GM12878 (cell line): ENCODE results near the gene SYK. TPM values are rescaled to one million over a fixed set of nuclear protein-coding genes. Genes with fewer than 3 reads are reported as not detected.

Experiments
- BRCA1 ChIP-seq: IDR thresholded peaks from 2 replicates; pipeline ENCODE4 v1.6.1; 2011; ENCODE audit warnings: low read depth, low read length, improper control_type of control experiment
- CEBPB ChIP-seq, 2 experiments: fragments of 150-350 bp in 1 of 2; IDR thresholded peaks; 2 replicates each; pipeline ENCODE4 v1.6.1; 2012 to 2014; ENCODE audit warnings: low read depth in 2 of 2, low read length in 2 of 2, borderline replicate concordance in 1 of 2, inconsistent platforms in 1 of 2
- CREB1 ChIP-seq: IDR thresholded peaks from 2 replicates; pipeline ENCODE4 v1.6.1; 2012; ENCODE audit warnings: low read depth, mild to moderate bottlenecking, inconsistent platforms
- CUX1 ChIP-seq: IDR thresholded peaks from 2 replicates; pipeline ENCODE4 v1.6.1; 2012; ENCODE audit warnings: improper control_type of control experiment, low read depth, low read length; ENCODE audit not compliant: insufficient replicate concordance
- E4F1 ChIP-seq: fragments of 450-650 bp; IDR thresholded peaks from 2 replicates; pipeline ENCODE4 v1.6.1; 2018; ENCODE audit warnings: borderline replicate concordance, mild to moderate bottlenecking; ENCODE audit not compliant: partially characterized antibody
- EGR1 ChIP-seq, 2 experiments: IDR thresholded peaks; 1 replicate in 1 of 2; 2 replicates in 1 of 2; pipeline ENCODE4 v1.6.1; 2011 to 2012; ENCODE audit warnings: low read depth in 2 of 2, low read length in 2 of 2, borderline replicate concordance in 1 of 2, mild to moderate bottlenecking in 1 of 2, moderate library complexity in 1 of 2
- FOS ChIP-seq: IDR thresholded peaks from 3 replicates; pipeline ENCODE4 v1.6.1; 2011; ENCODE audit warnings: borderline replicate concordance; ENCODE audit not compliant: insufficient read length; ENCODE audit errors: extremely low read depth
- FOXM1 ChIP-seq: IDR thresholded peaks from 2 replicates; pipeline ENCODE4 v1.6.1; 2012; ENCODE audit warnings: low read depth, mild to moderate bottlenecking, inconsistent platforms, low read length, moderate library complexity
- HCFC1 ChIP-seq: fragments of 150-350 bp; IDR thresholded peaks from 2 replicates; pipeline ENCODE4 v1.6.1; 2014; ENCODE audit warnings: low read length
- IKZF2 ChIP-seq, 2 experiments: fragments of 450-650 bp; IDR thresholded peaks; 2 replicates each; pipeline ENCODE4 v1.6.1; 2017; ENCODE audit warnings: mild to moderate bottlenecking in 2 of 2, moderate library complexity in 2 of 2
- KAT2A ChIP-seq: conservative IDR thresholded peaks from 2 replicates; pipeline ENCODE4 v1.6.1; 2011; ENCODE audit warnings: low read depth, low read length; ENCODE audit not compliant: control insufficient read depth
- LARP7 ChIP-seq: fragments of 450-650 bp; IDR thresholded peaks from 2 replicates; pipeline ENCODE4 v1.6.1; 2017; ENCODE audit warnings: mild to moderate bottlenecking
- MEF2B ChIP-seq: fragments of 450-650 bp; IDR thresholded peaks from 2 replicates; pipeline ENCODE4 v1.6.1; 2018; ENCODE audit warnings: mild to moderate bottlenecking, moderate library complexity; ENCODE audit not compliant: partially characterized antibody, poor library complexity, severe bottlenecking
- MTA3 ChIP-seq: IDR thresholded peaks from 2 replicates; pipeline ENCODE4 v1.6.1; 2012; ENCODE audit warnings: low read length, inconsistent platforms, borderline replicate concordance
- NFIC ChIP-seq: IDR thresholded peaks from 2 replicates; pipeline ENCODE4 v1.6.1; 2012; ENCODE audit warnings: low read depth, mild to moderate bottlenecking, inconsistent platforms, low read length, moderate library complexity
- PML ChIP-seq: IDR thresholded peaks from 2 replicates; pipeline ENCODE4 v1.6.1; 2012; ENCODE audit warnings: low read length, inconsistent platforms
- POLR2AphosphoS5 ChIP-seq: IDR thresholded peaks from 2 replicates; pipeline ENCODE4 v1.6.1; 2011; ENCODE audit warnings: mild to moderate bottlenecking, low read length, inconsistent platforms
- SIN3A ChIP-seq: IDR thresholded peaks from 2 replicates; pipeline ENCODE4 v1.6.1; 2012; ENCODE audit warnings: low read depth, low read length, improper control_type of control experiment
- SREBF2 ChIP-seq: IDR thresholded peaks from 2 replicates; pipeline ENCODE4 v1.6.1; 2012; ENCODE audit warnings: mild to moderate bottlenecking, low read length
- STAT1 ChIP-seq: fragments of 450-650 bp; conservative IDR thresholded peaks from 2 replicates; pipeline ENCODE4 v1.6.1; 2014; ENCODE audit warnings: antibody characterized with exemption, mild to moderate bottlenecking
- SUZ12 ChIP-seq: fragments of 200-600 bp; sonication (generic); IDR thresholded peaks from one replicate; pipeline ENCODE4 v1.6.1; 2018; ENCODE audit warnings: antibody characterized with exemption, mild to moderate bottlenecking; ENCODE audit not compliant: unreplicated experiment
- TCF12 ChIP-seq: IDR thresholded peaks from 2 replicates; pipeline ENCODE4 v1.6.1; 2011; ENCODE audit warnings: low read depth, mild to moderate bottlenecking, low read length
- WRNIP1 ChIP-seq: IDR thresholded peaks from 2 replicates; pipeline ENCODE4 v1.6.1; 2011; ENCODE audit warnings: low read depth, low read length, improper control_type of control experiment, borderline replicate concordance
- YBX1 ChIP-seq: fragments of 450-650 bp; IDR thresholded peaks from 2 replicates; pipeline ENCODE4 v1.6.1; 2016; ENCODE audit warnings: antibody characterized with exemption
- ZZZ3 ChIP-seq: IDR thresholded peaks from 2 replicates; pipeline ENCODE4 v1.6.1; 2011; ENCODE audit warnings: low read depth; ENCODE audit not compliant: control insufficient read depth, insufficient read length
- polyA plus RNA-seq, 11 experiments: library from polyadenylated mRNA; depleted of rRNA in 4 of 11; unstranded in 6 of 11; stranded (reverse) in 5 of 11; fragments of >200 nt; fragmentation: Nextera tagmentation in 4 of 11; fragmentation: Illumina TruSeq in 1 of 11; extraction: Ambion mirVana in 4 of 11; extraction: Trizol in 1 of 11; gene quantifications; 1 replicate in 1 of 11; 2 replicates in 10 of 11; pipeline versions ENCODE4 v1.2.1 to v1.2.3, GENCODE V29; 2011 to 2016; ENCODE audit warnings: inconsistent platforms in 2 of 11, missing spikeins in 2 of 11, low read depth in 1 of 11
- total RNA-seq, 4 experiments: library from RNA; depleted of rRNA in 3 of 4; stranded (reverse); fragments of >200 nt in 3 of 4; fragmentation: Illumina TruSeq in 1 of 4; extraction: Trizol in 1 of 4; gene quantifications; 2 replicates each; pipeline versions ENCODE4 v1.2.1 to v1.2.3, GENCODE V29; 2013 to 2021

The SYK gene
- total and polyA plus RNA-seq, 10 of the 15 experiments (the other 5 are each of a cell fraction or from before 2014, with no cell fraction given), result 6.5 to 135 (median 68.8) TPM

- no peak for TF ChIP-seq E4F1
- no peak for TF ChIP-seq PML
- no peak for TF ChIP-seq STAT1
- TF ChIP-seq TCF12, result peak; percentile 81; the same call in 1 of the 2 replicates
- TF ChIP-seq CEBPB (IDR thresholded peaks at IDR 0.05; ENCODE audit: borderline replicate concordance in 1 of 2, low read depth in 2 of 2, low read length in 2 of 2), result no peak
- no peak for TF ChIP-seq ZZZ3
- TF ChIP-seq SUZ12, result no peak
- TF ChIP-seq YBX1, result no peak
- TF ChIP-seq HCFC1, result no peak
- TF ChIP-seq NFIC, result no peak
- 0 out of 3 replicates have a peak, but pooled peaks of 1 of the 2 experiments have one; percentile 9 for TF ChIP-seq EGR1 (IDR thresholded peaks at IDR 0.05; ENCODE audit: borderline replicate concordance in 1 of 2, low read depth in 2 of 2, low read length in 2 of 2)
- TF ChIP-seq FOXM1, result no peak
- TF ChIP-seq KAT2A, result no peak
- TF ChIP-seq SIN3A, result no peak
- no peak for TF ChIP-seq SREBF2
- no peak for TF ChIP-seq LARP7
- peak; percentile 62; the same call in 1 of the 2 replicates for TF ChIP-seq CREB1
- no peak for TF ChIP-seq MTA3
- no peak for TF ChIP-seq WRNIP1
- no peak for TF ChIP-seq POLR2AphosphoS5
- TF ChIP-seq FOS, result no peak
- TF ChIP-seq CUX1, result no peak
- TF ChIP-seq MEF2B, result no peak
- TF ChIP-seq IKZF2 (IDR thresholded peaks at IDR 0.05), result peak; percentile 22 to 64; a peak in 2 of 4 replicates
- no peak for TF ChIP-seq BRCA1
Measured at GRCh38 chr9:90942555-90942954, 140.9 kb downstream of the SYK start (continued).
